Posterior vena cava (tissue), 2 donors: ENCODE results near the gene RPP21. TPM values are rescaled to one million over a fixed set of nuclear protein-coding genes. Genes with fewer than 3 reads are reported as not detected.

ENCODE experiments used
- DNase-seq: peaks from one replicate; pipeline ENCODE4 v3.0.0-alpha.2; 2020; ENCODE audit warnings: low spot score
- intact Hi-C, 2 donors: fragments of 100-400 bp; cut with DNase I; formaldehyde crosslinking; loops; one replicate each; pipeline versions ENCODE4 v1.14.1 to v1.14.2; 2022 to 2023
- long read RNA-seq, 2 donors: library from polyadenylated mRNA; unstranded; transcript quantifications; one replicate each; pipeline ENCODE4 v2.0.0, GENCODE V29; 2020 to 2021
- total RNA-seq, 2 donors: library from RNA; stranded (reverse); fragmentation: NEBNext Ultra II Directional; extraction: Animal tissue kit (Norgen Biotek cat#: 25700); gene quantifications; one replicate each; pipeline ENCODE4 v1.2.1, GENCODE V29; 2021
- donor health status: DM: yes; HTN: yes; CAD: no.
- donor health status: DM: yes; HTN: yes; CAD: no.

RPP21 gene
- 10 to 100 TPM; 27.9 to 30.0 TPM for total RNA-seq
- long read RNA-seq, donor 1, partial matches to known transcripts: 0 of 5 reads
- long read RNA-seq, donor 1, other reads (novel, unspliced or antisense): 1 of 5 reads
- long read RNA-seq, donor 2, transcript RPP21-224 (5 exons, 525 nt): major isoform, 7 of 10 reads
- long read RNA-seq, donor 2, partial matches to known transcripts: 0 of 10 reads
- long read RNA-seq, donor 2, other reads (novel, unspliced or antisense): 1 of 10 reads

DNA sequence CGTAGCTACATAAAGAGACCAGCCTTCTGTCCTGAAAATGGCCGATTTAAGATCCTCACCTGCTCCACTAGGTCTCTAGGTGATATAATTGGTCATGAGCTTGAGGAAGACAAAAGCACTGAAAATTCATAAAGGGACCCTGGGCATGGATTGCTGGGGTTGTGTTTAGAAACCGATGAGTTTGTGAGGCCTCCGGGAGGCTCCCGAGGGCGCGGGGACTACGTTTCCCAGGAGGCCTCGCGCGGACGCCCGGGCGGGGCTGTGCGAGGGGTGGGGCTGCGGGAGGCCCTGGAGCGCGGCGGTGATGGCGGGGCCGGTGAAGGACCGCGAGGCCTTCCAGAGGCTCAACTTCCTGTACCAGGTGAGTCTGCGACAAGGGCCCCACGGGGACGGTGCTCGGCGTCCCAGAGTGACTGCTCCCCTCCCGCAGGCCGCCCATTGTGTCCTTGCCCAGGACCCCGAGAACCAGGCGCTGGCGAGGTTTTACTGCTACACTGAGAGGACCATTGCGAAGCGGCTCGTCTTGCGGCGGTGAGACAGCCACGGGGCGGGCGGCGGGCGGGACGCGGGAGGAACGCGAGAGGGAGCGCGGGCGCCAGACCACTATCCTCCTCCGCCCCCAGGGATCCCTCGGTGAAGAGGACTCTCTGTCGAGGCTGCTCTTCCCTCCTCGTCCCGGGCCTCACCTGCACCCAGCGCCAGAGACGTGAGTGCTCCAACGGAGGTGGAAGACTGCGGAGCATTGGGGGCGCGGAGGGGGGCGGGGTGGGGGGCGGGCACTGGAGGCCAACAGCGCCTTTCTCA, at the start of gene RPP21:
RPP21 (plus strand) TSS at position 289 of the 804 bp plus-strand sequence; CDS start at position 305, 16 bp downstream.
- peak; percentile 95 for DNase-seq
- intact Hi-C loops: no loop called here

DNA sequence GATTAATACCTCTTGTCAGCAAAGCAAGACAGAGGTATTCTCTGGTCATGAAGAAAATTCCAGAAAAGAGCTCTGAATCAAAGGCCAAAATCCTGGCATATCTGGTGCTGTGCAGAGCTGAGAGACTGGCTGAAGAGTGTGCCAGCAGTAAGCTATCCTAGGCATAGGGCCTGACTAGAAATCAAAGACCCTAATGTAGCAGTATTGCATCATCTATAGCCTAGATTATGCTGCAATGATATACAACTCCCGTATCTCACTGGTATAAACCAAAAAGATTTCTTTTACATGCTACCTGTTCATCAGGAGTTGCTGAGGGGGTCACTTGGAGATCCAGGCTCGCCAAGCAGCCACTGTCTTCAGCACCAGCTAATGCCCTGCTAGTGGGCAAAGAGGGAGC, 49.1 kb upstream of the RPP21 start:
- DNase-seq: no peak
- intact Hi-C loops: no loop called here

DNA sequence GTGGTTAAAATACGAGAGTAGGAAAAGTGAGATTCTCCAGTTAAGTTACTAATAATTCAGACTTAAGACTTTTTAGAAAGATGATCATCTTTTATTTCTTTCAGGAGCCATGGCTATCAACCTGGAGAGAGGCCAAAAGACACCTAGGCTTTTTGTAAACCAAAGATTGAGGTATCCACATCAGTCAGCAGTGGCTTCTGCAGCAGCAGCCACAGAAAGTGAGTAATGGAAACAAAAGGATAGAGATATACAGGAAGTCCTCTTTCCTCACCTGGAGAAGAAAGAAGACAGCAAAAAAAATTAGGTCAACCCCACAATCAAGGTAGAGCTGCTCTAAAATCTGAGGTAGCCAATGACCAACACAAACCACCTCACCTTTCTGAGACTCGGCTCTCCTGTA, 41.0 kb upstream of the RPP21 start:
- no peak for DNase-seq
- intact Hi-C loops: no loop called here

- intact Hi-C loops: no loop called here
- DNase-seq: no peak
Observed at GRCh38 chr6:30311101-30311500, 33.9 kb upstream of the RPP21 start.

- intact Hi-C loops: no loop called here
- DNase-seq: no peak
Observed at GRCh38 chr6:30311671-30312070, 33.3 kb upstream of the RPP21 start.

GRCh38 chr6:30312266-30312665, 32.7 kb upstream of the RPP21 start:
- no peak for DNase-seq
- intact Hi-C loops: no loop called here

DNA sequence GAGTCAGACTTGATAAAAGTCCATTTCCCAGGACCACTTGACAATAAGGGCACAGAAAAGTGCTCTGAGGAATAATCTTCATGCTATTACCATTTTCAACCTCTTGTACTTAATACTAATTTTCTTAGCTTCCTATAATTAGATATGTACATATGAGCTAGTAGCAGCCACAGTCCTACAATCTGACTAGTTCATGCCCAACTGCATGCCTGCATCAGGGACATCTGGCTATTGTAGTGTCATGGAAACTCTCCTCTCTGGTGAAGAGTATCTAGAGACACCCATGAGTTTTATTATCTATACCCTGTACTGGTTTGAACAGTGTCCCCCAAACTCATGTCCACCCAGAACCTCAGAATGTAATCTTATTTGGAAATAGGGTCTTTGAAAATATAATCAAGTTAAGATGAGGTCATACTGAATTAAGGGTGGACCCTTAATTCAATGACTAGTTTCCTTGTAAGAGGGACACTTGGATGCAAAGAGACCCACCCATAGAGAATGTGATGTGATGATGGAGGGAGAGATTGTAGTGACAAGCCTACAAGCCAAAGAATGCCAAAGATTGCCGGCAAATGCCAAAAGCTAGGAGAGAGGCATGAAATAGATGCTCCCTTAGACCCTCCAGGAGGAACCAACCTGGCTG, 32.2 kb upstream of the RPP21 start:
- intact Hi-C loops: no loop called here
- DNase-seq: no peak

DNA sequence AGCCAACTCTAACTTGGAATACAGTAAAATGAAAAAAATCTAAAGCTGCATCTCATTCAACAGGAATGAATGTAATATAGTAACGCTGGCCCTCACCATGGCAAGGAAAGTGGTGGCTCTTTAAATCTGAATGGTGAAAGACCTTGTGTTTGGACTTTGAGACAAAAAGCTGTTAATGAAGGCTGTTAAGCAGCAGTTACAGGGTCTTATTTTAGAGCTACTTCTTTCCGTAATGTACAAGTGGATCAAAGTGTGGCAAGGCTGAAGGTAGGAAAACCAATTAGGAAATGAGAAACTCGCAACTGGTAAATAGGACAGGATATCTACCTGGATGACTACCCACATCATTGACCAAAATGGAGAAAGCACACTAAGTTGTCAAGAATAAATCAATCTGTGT, 29.8 kb upstream of the RPP21 start:
- DNase-seq: no peak
- intact Hi-C loops: no loop called here

DNA sequence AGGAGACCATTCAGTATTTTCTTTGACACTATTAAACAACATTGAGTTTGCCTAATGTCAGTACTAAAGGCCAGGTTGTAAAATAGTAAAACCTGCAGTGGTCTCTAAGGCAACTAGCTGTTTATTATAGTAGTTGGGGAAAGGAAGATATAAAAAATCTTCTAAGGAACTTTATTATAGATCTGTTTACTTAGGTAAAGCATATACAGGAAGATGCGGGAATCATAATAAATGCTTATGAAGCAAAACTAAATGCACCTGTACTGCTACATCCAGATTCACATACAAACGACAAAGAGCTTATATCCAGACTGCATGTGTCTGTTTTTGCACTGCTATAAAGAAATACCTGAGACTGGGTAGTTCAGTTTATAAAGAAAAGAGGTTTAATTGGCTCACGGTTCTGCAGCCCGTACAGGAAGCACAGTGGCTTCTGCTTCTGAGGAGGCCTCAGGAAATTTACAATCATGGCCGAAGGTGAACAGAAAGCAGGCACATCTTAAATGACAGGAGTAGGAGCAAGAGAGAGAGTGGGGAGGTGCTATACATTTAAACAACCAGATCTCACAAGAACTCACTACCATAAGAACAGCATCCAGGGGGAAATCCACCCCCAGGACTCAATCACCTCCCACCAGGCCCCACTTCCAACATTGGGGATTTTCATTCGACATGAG, 26.9 kb upstream of the RPP21 start:
- DNase-seq: no peak
- intact Hi-C loops: no loop called here

- DNase-seq: no peak
- intact Hi-C loops: no loop called here
Observed at GRCh38 chr6:30319146-30319835, 25.7 kb upstream of the RPP21 start.

DNA sequence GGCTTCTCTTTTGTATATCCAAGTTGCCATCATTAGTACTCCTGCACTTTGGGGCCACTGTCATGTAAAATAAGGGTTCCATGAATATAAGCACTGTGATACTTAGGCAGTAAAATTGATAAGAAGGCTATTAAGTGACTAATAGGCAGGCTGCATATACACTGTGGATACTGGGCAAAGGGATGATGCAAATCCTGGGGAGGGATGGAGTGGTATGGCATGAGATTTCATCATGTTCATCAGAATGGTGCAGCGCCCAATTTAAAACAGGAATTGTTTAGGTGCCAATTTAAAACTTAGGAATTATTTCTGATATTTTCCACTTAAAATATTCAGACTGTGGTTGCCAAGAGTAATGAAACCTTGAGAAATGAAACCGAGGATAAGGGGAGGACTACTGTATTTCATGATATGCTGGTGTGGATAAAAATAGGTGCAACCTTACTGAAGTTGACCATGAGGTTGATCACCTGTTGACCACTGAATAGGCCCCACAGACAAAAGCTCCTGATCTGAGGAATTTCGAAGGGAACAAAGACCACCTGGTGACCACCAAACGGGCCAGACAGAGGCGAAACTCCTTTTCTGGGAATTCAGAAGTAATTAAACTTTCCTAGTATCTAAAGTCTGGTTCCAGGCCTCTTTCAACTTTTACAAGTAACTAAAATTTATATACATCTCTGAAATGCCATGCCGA, 23.1 kb upstream of the RPP21 start:
- DNase-seq: no peak
- intact Hi-C loops: no loop called here

- DNase-seq: no peak
- intact Hi-C loops: no loop called here
Observed at GRCh38 chr6:30322527-30323501, 22.1 kb upstream of the RPP21 start.

DNA sequence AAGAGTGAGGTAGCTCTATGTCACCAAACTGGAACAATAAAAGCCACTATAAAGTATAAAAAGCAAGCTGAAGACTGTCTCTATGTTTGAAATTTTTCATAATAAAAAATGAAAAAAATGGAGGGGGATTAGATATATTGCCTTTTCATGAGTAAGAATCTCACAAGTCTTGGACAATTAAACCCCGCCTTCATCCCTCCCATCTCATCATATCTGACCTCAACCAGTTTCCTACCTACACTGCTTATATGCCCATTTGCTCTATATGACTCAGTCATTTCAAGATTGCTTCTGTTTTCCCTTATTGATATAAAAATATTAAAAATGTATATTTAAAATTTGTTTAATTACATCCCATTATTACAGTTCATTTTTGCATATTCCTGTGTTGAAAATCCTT, 21.1 kb upstream of the RPP21 start:
- no peak for DNase-seq
- intact Hi-C loops: no loop called here

- DNase-seq: peak; percentile 83
- intact Hi-C loops: no loop called here
Observed at GRCh38 chr6:30325150-30325872, 19.6 kb upstream of the RPP21 start.

DNA sequence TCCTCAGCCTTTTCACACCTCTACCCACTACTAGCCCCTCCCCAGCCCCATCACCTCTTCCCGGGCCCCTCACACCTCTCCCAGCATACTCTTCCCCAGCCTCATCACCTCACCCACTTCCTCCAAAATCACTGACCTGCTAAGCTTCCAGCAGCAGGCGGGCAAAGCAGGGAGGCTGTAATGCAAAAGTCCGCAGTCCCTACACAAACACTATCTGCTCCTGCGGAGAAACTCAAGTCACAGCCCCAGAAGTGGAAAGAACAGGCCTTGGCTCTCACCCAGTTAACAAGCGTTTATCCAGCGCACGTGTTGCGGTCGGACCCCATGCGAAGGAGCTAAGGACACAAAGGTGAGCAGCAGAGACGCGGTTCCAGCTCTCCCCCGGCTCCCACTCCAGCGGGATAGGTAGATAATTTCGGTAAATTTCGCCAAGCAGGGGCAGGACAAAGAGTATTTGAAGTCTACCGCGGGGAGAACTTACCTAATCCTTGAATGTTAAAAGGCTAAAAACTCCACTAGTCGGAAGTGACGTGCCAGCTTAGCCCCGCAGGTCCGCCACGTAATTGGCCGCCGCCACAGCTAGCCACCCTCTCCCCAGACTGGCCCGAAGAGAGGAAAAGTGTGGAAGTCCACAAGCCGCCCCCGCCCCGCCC, 19.0 kb upstream of the RPP21 start:
- DNase-seq: peak; percentile 83
- intact Hi-C loops: no loop called here

GRCh38 chr6:30326526-30327231, 18.3 kb upstream of the RPP21 start, which contains the start of gene TRIM39:
Gene TRIM39, plus strand, starts transcription at chr6:30326927. Its CDS starts 2,391 bp downstream, at chr6:30329318.
- peak; percentile 97 for DNase-seq
- intact Hi-C loops: no loop called here
